ENCODE data around the gene HNRNPUL1. TPM values are rescaled to one million over a fixed set of nuclear protein-coding genes. Genes with fewer than 3 reads are reported as not detected.
"Not testable (repeated sequence)": the region's sequence is repeated elsewhere in the genome, so short reads cannot be mapped to it uniquely, and the experiment has no call there.

The HNRNPUL1 gene
- total RNA-seq, 1 donor from 2014 or later, result 244 TPM

DNA sequence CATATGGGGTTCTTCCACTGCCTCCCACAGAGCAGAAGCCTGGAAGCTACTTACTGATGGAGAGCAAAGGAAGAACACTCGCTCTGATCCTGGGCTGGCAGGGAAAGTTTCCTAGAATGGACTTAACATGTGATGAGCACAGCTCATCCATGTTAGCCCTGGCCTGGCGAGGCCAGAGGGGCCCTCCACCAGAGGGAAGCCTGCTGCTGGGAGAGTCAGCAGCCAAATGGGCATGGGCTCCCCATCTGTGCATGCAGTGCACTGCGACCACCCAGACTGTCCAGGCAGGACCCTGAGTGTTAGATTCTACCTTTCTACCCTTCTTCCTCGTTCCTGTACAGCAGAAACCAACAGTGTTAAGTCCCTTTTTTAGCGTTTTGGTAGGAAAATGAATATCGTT is 8.9 kb downstream of the HNRNPUL1 start:
- Mint-ChIP-seq H3K27me3 (no peaks in the 10 kb centered on the region), H3K4me1 (ENCODE audit: unreplicated experiment) (no peaks in the 10 kb centered on the region), H3K36me3 (peaks cover 35% of the 10 kb centered on the region), H3K4me3 (no peak overlapping the region), H3K27ac (no peak overlapping the region), H3K9me3 (no peaks in the 10 kb centered on the region)
- TF ChIP-seq, protein P1, sequence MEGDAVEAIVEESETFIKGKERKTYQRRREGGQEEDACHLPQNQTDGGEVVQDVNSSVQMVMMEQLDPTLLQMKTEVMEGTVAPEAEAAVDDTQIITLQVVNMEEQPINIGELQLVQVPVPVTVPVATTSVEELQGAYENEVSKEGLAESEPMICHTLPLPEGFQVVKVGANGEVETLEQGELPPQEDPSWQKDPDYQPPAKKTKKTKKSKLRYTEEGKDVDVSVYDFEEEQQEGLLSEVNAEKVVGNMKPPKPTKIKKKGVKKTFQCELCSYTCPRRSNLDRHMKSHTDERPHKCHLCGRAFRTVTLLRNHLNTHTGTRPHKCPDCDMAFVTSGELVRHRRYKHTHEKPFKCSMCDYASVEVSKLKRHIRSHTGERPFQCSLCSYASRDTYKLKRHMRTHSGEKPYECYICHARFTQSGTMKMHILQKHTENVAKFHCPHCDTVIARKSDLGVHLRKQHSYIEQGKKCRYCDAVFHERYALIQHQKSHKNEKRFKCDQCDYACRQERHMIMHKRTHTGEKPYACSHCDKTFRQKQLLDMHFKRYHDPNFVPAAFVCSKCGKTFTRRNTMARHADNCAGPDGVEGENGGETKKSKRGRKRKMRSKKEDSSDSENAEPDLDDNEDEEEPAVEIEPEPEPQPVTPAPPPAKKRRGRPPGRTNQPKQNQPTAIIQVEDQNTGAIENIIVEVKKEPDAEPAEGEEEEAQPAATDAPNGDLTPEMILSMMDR (conservative IDR thresholded peaks at IDR 0.05), result no peak
- no peak for DNase-seq (ENCODE audit: extremely low spot score, unreplicated experiment)

DNA sequence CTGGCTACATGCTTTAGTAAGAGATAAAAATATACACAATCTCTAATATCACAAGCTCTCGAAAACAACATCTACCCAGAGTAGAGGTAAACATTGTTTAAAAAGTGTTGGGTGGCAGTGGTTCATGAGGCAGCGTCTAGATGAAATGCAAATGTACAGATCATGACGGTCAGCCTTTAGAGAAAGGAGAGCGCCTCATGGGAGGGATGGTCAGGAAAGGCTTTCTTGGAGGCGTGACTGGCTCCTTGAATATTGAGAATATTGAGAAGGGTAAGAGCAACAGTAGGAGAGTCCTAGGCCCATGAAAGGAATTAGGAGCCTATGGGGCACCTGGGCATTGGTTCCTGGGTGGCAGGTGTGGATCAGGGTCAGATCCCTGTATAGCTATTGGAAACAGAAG is 10.6 kb downstream of the HNRNPUL1 start:
- no peak for DNase-seq (ENCODE audit: extremely low spot score, unreplicated experiment)
- TF ChIP-seq, protein P1 (conservative IDR thresholded peaks at IDR 0.05), result no peak
- H3K4me3 Mint-ChIP-seq, result no peak overlapping the region
- no peaks in the 10 kb centered on the region for H3K9me3 Mint-ChIP-seq
- H3K4me1 Mint-ChIP-seq (ENCODE audit: unreplicated experiment), result no peaks in the 10 kb centered on the region
- H3K27me3 Mint-ChIP-seq, result no peaks in the 10 kb centered on the region
- H3K36me3 Mint-ChIP-seq, result peaks cover 48% of the 10 kb centered on the region
- no peak overlapping the region for H3K27ac Mint-ChIP-seq

DNA sequence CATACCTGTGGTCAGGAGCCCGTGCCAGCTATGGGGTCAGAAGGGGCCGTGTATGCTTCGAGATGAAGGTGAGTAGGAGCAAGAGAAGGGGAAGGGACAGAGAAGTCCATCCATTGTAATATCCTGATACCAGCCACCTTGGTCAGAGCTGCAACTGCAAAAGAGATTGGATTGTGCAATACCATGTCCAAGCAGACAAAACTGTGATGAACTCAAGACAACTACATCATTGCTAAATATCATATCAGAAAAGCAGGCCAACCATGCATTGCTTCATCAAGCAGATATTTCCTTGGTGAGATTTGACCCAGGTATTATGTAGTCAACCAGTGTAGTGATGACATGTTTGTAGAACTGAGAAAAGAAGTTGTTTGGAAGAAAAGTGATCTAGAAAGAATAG is 12.1 kb downstream of the HNRNPUL1 start:
- Mint-ChIP-seq H3K4me1 (ENCODE audit: unreplicated experiment) (no peaks in the 10 kb centered on the region), H3K4me3 (no peak overlapping the region), H3K36me3 (peaks cover 57% of the 10 kb centered on the region), H3K27ac (no peak overlapping the region), H3K27me3 (no peaks in the 10 kb centered on the region), H3K9me3 (no peaks in the 10 kb centered on the region)
- TF ChIP-seq, protein P1 (conservative IDR thresholded peaks at IDR 0.05), result no peak
- DNase-seq (ENCODE audit: extremely low spot score, unreplicated experiment), result no peak

DNA sequence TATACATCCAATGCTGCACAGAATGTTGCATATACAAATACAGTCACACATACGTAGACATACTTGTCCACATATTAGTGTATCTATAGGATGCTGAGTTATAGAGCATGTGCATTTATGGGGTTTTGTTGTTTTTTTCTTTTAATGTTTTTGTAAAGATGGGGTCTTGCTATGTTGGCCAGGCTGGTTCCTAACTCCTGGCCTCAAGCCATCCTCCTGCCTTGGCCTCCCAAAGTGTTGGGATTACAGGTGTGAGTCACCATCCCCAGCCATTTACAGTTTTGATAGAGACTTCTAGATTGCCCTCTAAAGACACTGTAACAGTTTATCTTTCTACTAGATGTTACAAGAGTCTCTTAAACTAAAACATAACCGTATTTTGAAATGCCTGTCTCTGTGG is 14.3 kb downstream of the HNRNPUL1 start:
- no peaks in the 10 kb centered on the region for H3K9me3 Mint-ChIP-seq
- H3K36me3 Mint-ChIP-seq, result peaks cover 45% of the 10 kb centered on the region
- TF ChIP-seq, protein P1 (conservative IDR thresholded peaks at IDR 0.05), result no peak
- H3K27me3 Mint-ChIP-seq, result no peaks in the 10 kb centered on the region
- no peak overlapping the region for H3K4me3 Mint-ChIP-seq
- H3K4me1 Mint-ChIP-seq (ENCODE audit: unreplicated experiment), result no peaks in the 10 kb centered on the region
- H3K27ac Mint-ChIP-seq, result no peak overlapping the region
- DNase-seq (ENCODE audit: extremely low spot score, unreplicated experiment), result no peak

DNA sequence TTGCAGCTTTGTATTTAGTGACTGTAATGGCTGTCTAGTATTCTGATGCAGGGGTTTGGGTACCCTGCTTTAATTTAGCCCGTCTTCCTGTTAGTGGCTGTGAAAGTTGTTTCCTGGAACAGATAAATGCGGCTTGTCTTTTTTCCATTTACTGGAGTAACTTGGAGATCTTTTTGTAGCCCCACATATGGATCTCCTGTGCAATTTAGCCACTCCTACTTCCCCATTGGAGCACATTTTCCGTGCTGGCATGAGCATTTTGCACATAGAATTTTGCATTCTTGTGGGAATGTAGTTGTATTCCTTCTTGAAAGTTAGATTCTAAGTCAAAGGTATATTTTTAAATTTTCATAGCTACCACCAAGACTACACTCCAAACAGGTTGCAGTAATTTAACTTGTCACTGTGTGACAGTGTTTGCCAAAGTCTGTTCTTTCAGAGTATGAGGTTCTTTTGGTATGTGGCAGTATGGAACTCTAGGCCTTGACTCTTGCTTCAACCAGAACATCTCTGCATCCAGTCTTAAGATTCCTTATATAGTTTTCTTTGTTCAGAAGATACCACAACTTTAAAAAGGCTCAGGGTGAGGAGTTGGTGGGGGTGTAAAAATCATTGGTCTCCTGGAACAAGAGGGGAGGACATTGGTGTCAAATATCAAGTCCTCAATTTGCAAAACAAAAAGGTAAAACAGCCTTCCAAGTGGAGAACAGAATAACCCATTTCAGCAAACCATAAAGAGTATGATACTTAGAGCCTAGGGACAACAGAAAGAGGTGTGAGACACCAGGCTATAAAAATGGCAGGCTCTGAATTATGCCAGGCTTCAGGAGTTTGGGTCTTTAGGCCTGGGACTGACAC is 24.7 kb downstream of the HNRNPUL1 start:
- TF ChIP-seq, protein P1 (conservative IDR thresholded peaks at IDR 0.05), result no peak
- H3K27ac Mint-ChIP-seq, result no peak overlapping the region
- DNase-seq (ENCODE audit: extremely low spot score, unreplicated experiment), result no peak
- H3K9me3 Mint-ChIP-seq, result no peaks in the 10 kb centered on the region
- no peaks in the 10 kb centered on the region for H3K27me3 Mint-ChIP-seq
- no peak overlapping the region for H3K4me3 Mint-ChIP-seq
- peaks cover 19% of the 10 kb centered on the region for H3K36me3 Mint-ChIP-seq
- H3K4me1 Mint-ChIP-seq (ENCODE audit: unreplicated experiment), result no peaks in the 10 kb centered on the region

DNA sequence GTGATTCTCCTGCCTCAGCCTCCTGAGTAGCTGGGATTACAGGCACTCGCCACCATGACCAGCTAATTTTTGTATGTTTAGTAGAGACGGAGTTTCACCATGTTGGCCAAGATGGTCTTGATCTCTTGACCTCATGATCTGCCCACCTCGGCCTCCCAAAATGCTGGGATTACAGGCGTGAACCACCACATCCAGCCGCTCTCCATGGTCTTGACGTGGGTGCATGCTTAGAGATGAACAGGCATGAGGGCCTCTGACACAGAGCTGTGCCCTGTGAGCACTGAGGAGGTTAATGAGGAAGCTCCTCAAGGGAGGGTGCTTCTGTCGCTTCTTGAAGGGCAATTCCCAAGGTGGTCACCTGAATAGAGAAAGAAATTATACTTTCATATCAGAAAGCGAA is 25.6 kb downstream of the HNRNPUL1 start:
- not testable (repeated sequence) for H3K9me3 Mint-ChIP-seq, H3K27ac Mint-ChIP-seq
- peaks cover 23% of the 10 kb centered on the region for H3K36me3 Mint-ChIP-seq

More for the DNA sequence above, 25.6 kb downstream of the HNRNPUL1 start:
- not testable (repeated sequence) for DNase-seq (ENCODE audit: extremely low spot score, unreplicated experiment); H3K4me3 Mint-ChIP-seq; H3K27me3 Mint-ChIP-seq; H3K4me1 Mint-ChIP-seq (ENCODE audit: unreplicated experiment)

All from type B pancreatic cell (in vitro differentiated cells).